Stimulated activated effector memory CD8-positive, alpha-beta T cell treated with anti-CD3 and anti-CD28 coated beads, Interleukin-12 subunit alpha, Interleukin-12 subunit beta, amount 100 ng/mL, for 72 hours (primary cell): ENCODE measurements around the gene AHI1.

Experiments
- ATAC-seq: fragments of 150-1000 bp; cut with Tn5 transposase; 2 replicates; pipeline ENCODE4 v1.10.0; 2021
- DNase-seq, 2 donors: peaks; one replicate each; pipeline ENCODE4 v3.0.0; 2021 to 2022; ENCODE audit warnings: low spot score in 2 of 2
- H3K27ac Mint-ChIP-seq: one replicate; pipeline ENCODE4 v1.8.0; 2022; ENCODE audit warnings: mild to moderate bottlenecking, mixed read lengths
- H3K36me3 Mint-ChIP-seq: one replicate; pipeline ENCODE4 v1.8.0; 2022; ENCODE audit warnings: mild to moderate bottlenecking, mixed read lengths
- H3K4me1 Mint-ChIP-seq: one replicate; pipeline ENCODE4 v1.8.0; 2022; ENCODE audit warnings: mixed read lengths
- H3K4me3 Mint-ChIP-seq: one replicate; pipeline ENCODE4 v1.8.0; 2022; ENCODE audit warnings: mild to moderate bottlenecking, mixed read lengths
- H3K9me3 Mint-ChIP-seq: one replicate; pipeline ENCODE4 v1.8.0; 2022; ENCODE audit warnings: mixed read lengths

The AHI1 gene

GRCh38 chr6:135439549-135439948, 58.0 kb downstream of the AHI1 start:
- DNase-seq (no peak), ATAC-seq (no peak)
- Mint-ChIP-seq H3K9me3 (no peaks in the 10 kb centered on the region), H3K4me1 (peaks cover 15% of the 10 kb centered on the region), H3K36me3 (peaks cover 24% of the 10 kb centered on the region), H3K4me3 (no peak overlapping the region), H3K27ac (peak overlapping the region; percentile 24)

GRCh38 chr6:135438907-135439535, 58.5 kb downstream of the AHI1 start:
- ATAC-seq = peak; percentile 37
- H3K9me3 Mint-ChIP-seq = no peaks in the 10 kb centered on the region
- H3K4me3 Mint-ChIP-seq = no peak overlapping the region
- peaks cover 24% of the 10 kb centered on the region for H3K36me3 Mint-ChIP-seq
- peaks cover 15% of the 10 kb centered on the region for H3K4me1 Mint-ChIP-seq
- peak overlapping the region; percentile 24 for H3K27ac Mint-ChIP-seq
- DNase-seq = no peak

DNA sequence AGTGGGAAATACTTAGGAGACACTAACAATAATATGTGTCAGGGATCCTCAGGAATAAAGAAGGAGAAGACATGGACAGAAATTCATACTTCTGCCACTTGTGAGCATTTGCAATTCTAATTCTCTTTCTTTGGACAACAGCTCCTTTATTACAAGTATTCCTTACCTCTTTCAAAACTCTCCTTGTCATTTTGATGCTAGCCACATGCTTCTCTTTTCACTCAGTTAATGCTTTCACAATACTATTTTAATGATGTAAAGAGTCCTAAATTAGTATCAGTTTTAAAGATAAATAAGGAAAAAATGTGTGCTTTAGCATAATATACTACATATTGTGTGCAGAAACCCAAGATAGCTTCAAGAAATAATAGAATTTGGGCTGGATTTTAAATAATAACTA, 62.5 kb downstream of the AHI1 start:
- H3K9me3 Mint-ChIP-seq = no peaks in the 10 kb centered on the region
- ATAC-seq = no peak
- peaks cover 26% of the 10 kb centered on the region for H3K36me3 Mint-ChIP-seq
- no peak overlapping the region for H3K27ac Mint-ChIP-seq
- H3K4me1 Mint-ChIP-seq = peaks cover 9% of the 10 kb centered on the region
- no peak overlapping the region for H3K4me3 Mint-ChIP-seq
- no peak for DNase-seq

GRCh38 chr6:135434095-135434494, 63.4 kb downstream of the AHI1 start:
- H3K9me3 Mint-ChIP-seq = no peaks in the 10 kb centered on the region
- no peak for ATAC-seq
- H3K4me3 Mint-ChIP-seq = no peak overlapping the region
- H3K27ac Mint-ChIP-seq = no peak overlapping the region
- H3K4me1 Mint-ChIP-seq = peaks cover 1% of the 10 kb centered on the region
- H3K36me3 Mint-ChIP-seq = peaks cover 32% of the 10 kb centered on the region
- no peak for DNase-seq

DNA sequence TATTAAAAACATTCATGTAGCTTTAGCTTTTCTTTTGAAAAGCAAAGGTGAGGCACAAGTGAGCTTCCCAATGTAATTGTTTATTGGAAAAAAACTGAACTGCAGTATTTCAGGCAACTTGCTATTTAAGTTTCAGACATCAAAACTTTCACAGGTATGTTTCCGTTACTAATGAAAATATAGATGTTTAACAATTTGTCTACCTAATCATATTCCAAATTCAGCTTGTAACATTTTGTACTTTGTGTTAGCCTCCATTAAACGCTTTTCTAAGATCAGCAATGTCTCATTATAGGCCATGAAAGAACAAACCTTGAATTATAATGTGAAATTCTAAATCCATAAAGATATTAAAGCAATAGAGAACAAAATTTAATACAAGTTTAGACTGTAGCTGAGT, 69.5 kb downstream of the AHI1 start:
- no peak for ATAC-seq
- no peak for DNase-seq
- Mint-ChIP-seq H3K4me1 (peaks cover 6% of the 10 kb centered on the region), H3K9me3 (no peaks in the 10 kb centered on the region), H3K4me3 (no peak overlapping the region), H3K27ac (no peak overlapping the region), H3K36me3 (peaks cover 48% of the 10 kb centered on the region)

DNA sequence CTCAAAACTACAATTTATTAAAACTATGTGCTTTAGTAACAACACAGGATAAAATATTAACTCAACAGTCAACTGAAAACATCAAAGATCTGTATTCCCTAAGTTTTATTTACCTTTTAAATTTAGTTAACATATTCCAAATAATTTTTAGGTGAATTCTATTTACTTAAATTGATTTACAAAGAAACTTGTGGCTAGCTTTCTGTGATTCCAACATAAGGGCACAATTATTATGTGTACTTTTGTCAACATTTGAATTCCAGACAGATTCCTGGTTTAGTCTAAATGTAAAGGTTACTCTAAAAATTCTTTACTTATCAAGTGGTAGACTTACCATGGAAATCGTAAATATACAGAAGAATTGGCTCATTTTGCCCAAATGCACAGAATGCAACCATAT, 70.7 kb downstream of the AHI1 start:
- Mint-ChIP-seq H3K27ac (no peak overlapping the region), H3K4me1 (peaks cover 6% of the 10 kb centered on the region), H3K4me3 (no peak overlapping the region), H3K36me3 (peaks cover 45% of the 10 kb centered on the region), H3K9me3 (no peaks in the 10 kb centered on the region)
- DNase-seq (no peak), ATAC-seq (no peak)

- H3K27ac Mint-ChIP-seq = no peak overlapping the region
- no peak overlapping the region for H3K4me3 Mint-ChIP-seq
- no peaks in the 10 kb centered on the region for H3K9me3 Mint-ChIP-seq
- peaks cover 26% of the 10 kb centered on the region for H3K36me3 Mint-ChIP-seq
- peak; percentile 81 for ATAC-seq
- no peak for DNase-seq
- H3K4me1 Mint-ChIP-seq = peaks cover 6% of the 10 kb centered on the region
Measured at GRCh38 chr6:135424385-135424784, 73.2 kb downstream of the AHI1 start.

DNA sequence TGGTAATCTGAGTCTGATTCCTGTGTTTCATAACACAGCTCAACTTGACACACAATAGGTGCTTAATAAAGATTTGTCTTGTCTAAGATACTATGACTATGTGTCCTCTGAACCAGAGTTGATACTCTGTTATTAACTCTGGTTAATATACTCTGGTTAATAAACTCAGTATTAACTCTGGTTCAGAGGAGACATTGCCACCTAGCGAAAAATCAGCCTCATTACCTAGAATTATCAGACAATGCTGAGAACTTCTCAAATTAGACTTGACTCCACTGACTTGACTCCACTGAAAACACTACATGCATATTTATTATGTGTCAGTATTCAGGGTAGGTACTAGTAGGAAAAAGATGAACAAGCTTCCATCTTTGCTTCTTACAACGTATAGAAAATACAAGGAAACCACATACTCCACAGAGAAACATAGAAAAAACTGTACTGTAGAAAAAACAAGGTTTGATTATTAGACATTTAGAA, 73.9 kb downstream of the AHI1 start:
- Mint-ChIP-seq H3K27ac (no peak overlapping the region), H3K4me1 (peaks cover 6% of the 10 kb centered on the region), H3K9me3 (no peaks in the 10 kb centered on the region), H3K4me3 (no peak overlapping the region), H3K36me3 (peaks cover 23% of the 10 kb centered on the region)
- no peak for DNase-seq
- ATAC-seq = peak; percentile 83

DNA sequence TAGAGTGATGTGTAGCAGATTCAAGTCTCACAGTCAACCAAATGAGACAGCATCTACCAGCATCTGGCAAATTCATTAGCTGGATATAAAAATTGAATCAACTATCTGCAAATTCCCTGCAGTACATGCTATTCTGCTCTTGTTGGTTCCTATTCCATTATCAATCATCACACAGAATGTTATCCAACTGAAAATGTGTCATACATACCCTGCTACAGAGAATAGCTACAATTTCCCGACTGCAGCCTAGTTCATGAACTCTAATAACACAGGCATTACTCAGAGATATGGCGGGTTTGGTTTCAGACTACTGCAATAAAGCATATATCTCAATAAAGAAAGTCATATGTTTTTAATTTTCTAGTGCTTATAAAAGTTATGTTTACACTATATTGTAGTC, 78.4 kb downstream of the AHI1 start:
- no peak overlapping the region for H3K4me3 Mint-ChIP-seq
- no peak for ATAC-seq
- DNase-seq = no peak
- H3K4me1 Mint-ChIP-seq = peaks cover 6% of the 10 kb centered on the region
- H3K27ac Mint-ChIP-seq = no peak overlapping the region
- H3K9me3 Mint-ChIP-seq = no peaks in the 10 kb centered on the region
- peaks cover 5% of the 10 kb centered on the region for H3K36me3 Mint-ChIP-seq

DNA sequence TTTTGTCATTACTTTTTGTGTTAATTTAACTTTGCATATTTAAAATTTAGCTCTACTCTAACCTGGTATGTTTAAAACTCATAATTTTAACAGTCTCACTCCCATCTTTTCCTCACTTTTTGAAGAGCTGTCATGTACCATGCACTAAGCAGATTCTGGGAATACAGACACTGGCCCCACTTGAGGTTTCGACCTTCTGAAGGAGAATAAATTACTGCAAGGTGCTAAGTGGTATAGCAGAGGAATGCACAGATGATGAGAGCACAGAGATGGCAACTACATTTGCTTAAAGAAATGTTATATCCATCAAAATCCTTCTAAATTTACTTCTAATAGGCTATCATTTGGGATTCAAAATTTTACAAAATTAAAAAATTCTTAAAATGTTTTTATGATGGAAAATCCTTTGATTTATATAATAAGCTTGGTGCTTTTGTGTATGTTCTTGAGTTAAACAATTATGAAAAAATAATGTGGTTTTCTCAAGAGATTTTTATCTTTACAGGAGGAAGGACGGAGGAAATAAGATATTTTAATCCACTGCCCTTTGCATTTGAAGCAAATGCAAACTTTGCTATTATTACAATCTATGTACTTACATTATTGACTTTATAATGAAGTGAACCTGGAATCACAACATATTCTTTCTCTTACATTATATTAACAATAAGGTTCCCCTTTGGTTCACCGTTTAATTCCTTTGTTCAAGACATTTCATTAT, 79.3 kb downstream of the AHI1 start:
- ATAC-seq = no peak
- H3K27ac Mint-ChIP-seq = no peak overlapping the region

DNA sequence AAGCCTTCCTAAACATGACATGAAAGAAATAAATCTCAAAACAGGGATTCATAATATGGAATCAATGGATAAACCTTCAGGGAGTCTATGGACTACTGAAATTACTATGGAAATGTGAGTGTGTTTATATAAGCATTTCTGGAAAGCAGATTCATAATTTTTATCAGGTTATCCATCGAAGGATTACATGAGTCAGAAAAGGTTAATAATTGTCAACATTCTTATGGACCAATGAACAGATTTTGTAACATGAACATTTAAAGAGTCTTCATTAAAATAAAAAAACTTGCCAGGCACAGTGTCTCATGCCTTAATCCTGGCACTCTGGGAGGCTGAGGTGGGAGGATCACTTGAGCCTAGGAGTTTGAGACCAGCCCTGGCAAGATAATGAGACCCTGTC, 84.8 kb downstream of the AHI1 start:
- no peak for ATAC-seq
- no peak overlapping the region for H3K27ac Mint-ChIP-seq

More for the DNA sequence above, 79.3 kb downstream of the AHI1 start:
- no peak for DNase-seq
- Mint-ChIP-seq H3K36me3 (peaks cover 5% of the 10 kb centered on the region), H3K4me1 (no peaks in the 10 kb centered on the region), H3K9me3 (no peaks in the 10 kb centered on the region), H3K4me3 (no peak overlapping the region)

GRCh38 chr6:135411849-135412248, 85.7 kb downstream of the AHI1 start:
- Mint-ChIP-seq H3K9me3 (no peaks in the 10 kb centered on the region), H3K4me1 (no peaks in the 10 kb centered on the region), H3K27ac (no peak overlapping the region), H3K36me3 (peaks cover 18% of the 10 kb centered on the region), H3K4me3 (no peak overlapping the region)
- no peak for ATAC-seq
- no peak for DNase-seq

More for the DNA sequence above, 84.8 kb downstream of the AHI1 start:
- H3K4me1 Mint-ChIP-seq = no peaks in the 10 kb centered on the region
- peaks cover 15% of the 10 kb centered on the region for H3K36me3 Mint-ChIP-seq
- no peaks in the 10 kb centered on the region for H3K9me3 Mint-ChIP-seq
- DNase-seq = no peak
- H3K4me3 Mint-ChIP-seq = no peak overlapping the region

- Mint-ChIP-seq H3K4me3 (no peak overlapping the region), H3K27ac (no peak overlapping the region), H3K36me3 (peaks cover 18% of the 10 kb centered on the region), H3K9me3 (no peaks in the 10 kb centered on the region), H3K4me1 (no peaks in the 10 kb centered on the region)
- ATAC-seq (no peak), DNase-seq (no peak)
Measured at GRCh38 chr6:135411339-135411738, 86.2 kb downstream of the AHI1 start.

- Mint-ChIP-seq H3K4me3 (no peak overlapping the region), H3K9me3 (no peaks in the 10 kb centered on the region), H3K4me1 (no peaks in the 10 kb centered on the region), H3K27ac (no peak overlapping the region), H3K36me3 (peaks cover 21% of the 10 kb centered on the region)
- ATAC-seq (no peak), DNase-seq (no peak)
Measured at GRCh38 chr6:135410856-135411255, 86.7 kb downstream of the AHI1 start.

DNA sequence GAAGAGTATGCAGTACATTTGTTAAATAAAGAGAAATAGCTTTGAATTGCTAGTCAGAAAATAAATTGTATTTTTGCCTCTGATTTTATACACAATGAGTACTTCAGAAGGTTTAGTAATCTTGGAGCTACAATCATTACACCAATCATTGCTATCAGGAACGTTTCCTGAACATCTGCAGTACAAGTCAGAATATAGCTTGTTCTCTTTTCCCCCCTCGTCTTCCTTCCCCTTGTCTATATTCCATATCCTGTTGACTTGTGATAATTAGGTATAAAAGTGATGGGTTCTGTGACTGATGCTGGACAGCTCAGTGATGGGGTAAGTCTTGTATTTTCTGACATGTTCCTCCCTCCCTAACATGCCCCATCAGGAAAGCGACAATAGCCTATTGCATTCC, 94.0 kb downstream of the AHI1 start:
- Mint-ChIP-seq H3K4me3 (no peak overlapping the region), H3K4me1 (no peaks in the 10 kb centered on the region), H3K36me3 (peaks cover 32% of the 10 kb centered on the region), H3K27ac (no peak overlapping the region), H3K9me3 (no peaks in the 10 kb centered on the region)
- DNase-seq (no peak), ATAC-seq (no peak)

GRCh38 chr6:135402311-135402710, 95.2 kb downstream of the AHI1 start:
- H3K27ac Mint-ChIP-seq = no peak overlapping the region
- peaks cover 24% of the 10 kb centered on the region for H3K36me3 Mint-ChIP-seq
- ATAC-seq = no peak
- no peaks in the 10 kb centered on the region for H3K9me3 Mint-ChIP-seq
- H3K4me1 Mint-ChIP-seq = no peaks in the 10 kb centered on the region
- no peak overlapping the region for H3K4me3 Mint-ChIP-seq
- no peak for DNase-seq
